GM12878 (cell line): ENCODE data around the gene CHFR.

Source experiments
- CBFB ChIP-seq: IDR thresholded peaks from 2 replicates; pipeline ENCODE4 v1.6.1; 2016; ENCODE audit warnings: antibody characterized with exemption, low read depth
- CHD2 ChIP-seq: IDR thresholded peaks from 2 replicates; pipeline ENCODE4 v1.6.1; 2011; ENCODE audit warnings: low read depth, low read length, improper control_type of control experiment, borderline replicate concordance
- CTCF ChIP-seq, 3 experiments: IDR thresholded peaks in 2 of 3; conservative IDR thresholded peaks in 1 of 3; 2 replicates each; pipeline ENCODE4 v1.5.1; 2011; ENCODE audit warnings: low read depth in 3 of 3, low read length in 3 of 3, mild to moderate bottlenecking in 3 of 3, control low read depth in 2 of 3, moderate library complexity in 2 of 3, inconsistent platforms in 1 of 3, mixed read lengths in 1 of 3; ENCODE audit not compliant: control insufficient read depth in 2 of 3, insufficient read depth in 1 of 3; ENCODE audit errors: extremely low read depth in 1 of 3
- E2F4 ChIP-seq: IDR thresholded peaks from 2 replicates; pipeline ENCODE4 v1.6.1; 2012; ENCODE audit warnings: low read depth, low read length, improper control_type of control experiment
- NKRF ChIP-seq: fragments of 450-650 bp; conservative IDR thresholded peaks from 2 replicates; pipeline ENCODE4 v1.6.1; 2017; ENCODE audit warnings: mild to moderate bottlenecking, moderate library complexity
- POLR2AphosphoS5 ChIP-seq: IDR thresholded peaks from 2 replicates; pipeline ENCODE4 v1.6.1; 2011; ENCODE audit warnings: mild to moderate bottlenecking, low read length, inconsistent platforms
- PRDM15 ChIP-seq: fragments of 450-650 bp; formaldehyde crosslinking; IDR thresholded peaks from 2 replicates; pipeline ENCODE4 v1.4.0; 2020; ENCODE audit warnings: mild to moderate bottlenecking, moderate library complexity
- REST ChIP-seq: IDR thresholded peaks from 2 replicates; pipeline ENCODE4 v1.6.1; 2012; ENCODE audit warnings: mild to moderate bottlenecking, low read depth, low read length
- SKIL ChIP-seq: fragments of 450-650 bp; IDR thresholded peaks from 2 replicates; pipeline ENCODE4 v1.6.1; 2017; ENCODE audit warnings: mild to moderate bottlenecking, low read depth, inconsistent platforms; ENCODE audit not compliant: poor library complexity, severe bottlenecking
- SPI1 ChIP-seq: IDR thresholded peaks from 2 replicates; pipeline ENCODE4 v1.6.1; 2011; ENCODE audit warnings: low read depth, mild to moderate bottlenecking, low read length, moderate library complexity, borderline replicate concordance; ENCODE audit not compliant: insufficient read depth
- ZNF217 ChIP-seq: fragments of 450-650 bp; IDR thresholded peaks from 2 replicates; pipeline ENCODE4 v1.6.1; 2017; ENCODE audit warnings: antibody characterized with exemption, mild to moderate bottlenecking

GRCh38 chr12:132783917-132784531 is 103.4 kb downstream of the CHFR start:
- no peak for TF ChIP-seq SPI1
- TF ChIP-seq POLR2AphosphoS5: no peak
- no peak for TF ChIP-seq REST
- TF ChIP-seq NKRF: no peak
- no peak for TF ChIP-seq CHD2
- TF ChIP-seq SKIL: no peak
- TF ChIP-seq PRDM15: no peak
- TF ChIP-seq CTCF (IDR thresholded peaks at IDR 0.05 in 2 of 3, conservative IDR thresholded peaks at IDR 0.05 in 1 of 3; ENCODE audit: control insufficient read depth in 2 of 3, extremely low read depth in 1 of 3, insufficient read depth in 1 of 3, low read depth in 3 of 3, low read length in 3 of 3): no peak
- no peak for TF ChIP-seq E2F4
- no peak for TF ChIP-seq CBFB
- no peak for TF ChIP-seq ZNF217
